Measurements from ENCODE around the gene TPT1.

TPT1 gene

DNA sequence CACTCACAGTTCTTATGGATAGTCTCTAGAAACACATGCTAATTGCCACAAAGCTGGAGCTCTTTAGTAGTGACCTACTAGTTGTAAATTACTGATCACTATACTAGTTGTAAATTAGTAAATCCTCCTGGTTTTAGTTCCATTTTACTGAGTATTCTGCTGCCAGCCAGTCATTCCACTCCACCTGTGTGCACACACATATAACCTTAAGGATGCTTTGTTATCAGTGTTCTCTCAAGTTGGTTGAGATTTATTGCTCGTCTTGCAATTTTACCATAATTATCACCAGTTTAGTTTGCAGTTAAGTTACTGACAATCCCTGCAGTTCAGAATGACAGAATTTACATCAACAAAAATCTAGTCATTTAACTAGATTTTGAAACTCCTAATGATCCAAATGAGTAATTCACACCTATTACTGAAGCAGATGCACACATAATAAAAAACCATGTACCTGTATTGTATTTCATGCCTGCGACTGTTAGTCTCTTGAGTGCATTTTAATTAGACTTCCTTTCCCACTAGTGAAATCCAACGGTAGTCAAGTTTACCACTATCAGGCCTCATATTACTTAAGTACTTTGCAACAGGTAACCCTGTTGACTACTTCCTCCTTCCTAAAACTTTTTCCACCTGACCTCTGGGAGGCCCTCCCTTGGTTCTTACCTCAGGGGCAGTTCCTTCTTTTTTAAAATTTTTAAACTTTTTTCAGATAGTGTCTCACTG, 7.6 kb downstream of the TPT1 start:
- DNase-seq (ENCODE audit: low read depth) = no peak
- no peak overlapping the region for H3K4me3 ChIP-seq (ENCODE audit: control insufficient read depth, low read depth, low read length)
- TF ChIP-seq, protein P1, sequence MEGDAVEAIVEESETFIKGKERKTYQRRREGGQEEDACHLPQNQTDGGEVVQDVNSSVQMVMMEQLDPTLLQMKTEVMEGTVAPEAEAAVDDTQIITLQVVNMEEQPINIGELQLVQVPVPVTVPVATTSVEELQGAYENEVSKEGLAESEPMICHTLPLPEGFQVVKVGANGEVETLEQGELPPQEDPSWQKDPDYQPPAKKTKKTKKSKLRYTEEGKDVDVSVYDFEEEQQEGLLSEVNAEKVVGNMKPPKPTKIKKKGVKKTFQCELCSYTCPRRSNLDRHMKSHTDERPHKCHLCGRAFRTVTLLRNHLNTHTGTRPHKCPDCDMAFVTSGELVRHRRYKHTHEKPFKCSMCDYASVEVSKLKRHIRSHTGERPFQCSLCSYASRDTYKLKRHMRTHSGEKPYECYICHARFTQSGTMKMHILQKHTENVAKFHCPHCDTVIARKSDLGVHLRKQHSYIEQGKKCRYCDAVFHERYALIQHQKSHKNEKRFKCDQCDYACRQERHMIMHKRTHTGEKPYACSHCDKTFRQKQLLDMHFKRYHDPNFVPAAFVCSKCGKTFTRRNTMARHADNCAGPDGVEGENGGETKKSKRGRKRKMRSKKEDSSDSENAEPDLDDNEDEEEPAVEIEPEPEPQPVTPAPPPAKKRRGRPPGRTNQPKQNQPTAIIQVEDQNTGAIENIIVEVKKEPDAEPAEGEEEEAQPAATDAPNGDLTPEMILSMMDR (IDR thresholded peaks at IDR 0.05; ENCODE audit: control insufficient read depth, insufficient read depth, low read depth, low read length, missing control alignments) = no peak

DNA sequence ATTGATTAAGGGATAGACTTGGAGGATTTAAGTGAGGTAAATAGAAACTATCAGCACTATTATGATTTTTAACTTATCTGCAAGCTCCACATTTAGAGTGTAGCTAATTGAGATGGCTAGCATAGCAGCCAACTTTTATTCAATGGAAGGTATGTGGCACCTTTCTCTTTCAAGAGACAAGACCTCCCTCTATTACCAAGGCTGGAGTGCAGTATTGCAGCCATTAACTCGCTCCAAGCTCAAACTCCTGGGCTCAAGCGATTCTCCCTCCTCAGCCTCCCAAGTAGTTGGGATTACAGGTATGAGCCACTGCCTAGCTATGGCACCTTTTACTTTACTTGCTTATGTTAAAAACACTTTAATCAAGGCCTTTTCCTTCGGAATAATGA, 8.2 kb downstream of the TPT1 start:
- no peak overlapping the region for H3K4me3 ChIP-seq (ENCODE audit: control insufficient read depth, low read depth, low read length)
- no peak for DNase-seq (ENCODE audit: low read depth)
- TF ChIP-seq, protein P1 (IDR thresholded peaks at IDR 0.05; ENCODE audit: control insufficient read depth, insufficient read depth, low read depth, low read length, missing control alignments) = no peak

DNA sequence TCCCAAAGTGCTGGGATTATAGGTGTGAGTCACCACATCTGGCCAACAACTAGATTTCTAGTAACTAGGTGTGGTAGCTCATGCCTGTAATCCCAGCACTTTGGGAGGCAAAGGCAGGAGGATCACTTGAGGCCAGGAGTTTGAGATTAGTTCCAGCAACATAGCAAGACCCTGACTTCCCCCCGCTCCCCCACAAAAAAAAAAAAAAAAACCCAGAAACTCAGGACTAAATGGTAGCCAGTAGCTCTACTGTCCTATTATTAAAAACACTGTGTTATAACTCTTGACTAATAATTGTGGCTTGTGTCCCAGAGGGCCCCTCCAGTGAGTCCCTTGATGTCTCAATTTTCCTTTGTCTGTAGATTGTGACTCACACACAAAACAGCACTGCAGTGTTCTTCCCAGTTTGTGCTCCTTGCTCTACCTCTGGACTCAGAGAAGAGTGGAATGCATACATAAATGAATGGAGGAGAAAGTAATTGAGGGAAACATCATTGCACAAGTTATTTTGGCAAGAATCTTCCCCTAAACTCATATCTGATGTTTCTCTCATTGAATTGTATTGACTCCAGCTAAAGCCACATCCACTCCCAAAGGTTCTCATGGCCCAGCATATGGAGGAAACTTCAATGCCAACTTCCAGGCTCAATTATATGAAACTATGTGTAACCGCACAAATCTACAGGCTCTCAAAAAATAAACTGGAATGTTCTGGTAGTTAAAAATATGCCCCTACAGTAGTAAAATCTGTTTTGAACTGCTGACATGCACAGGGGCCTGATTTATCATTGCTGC, 8.8 kb downstream of the TPT1 start:
- peak; percentile 95 for DNase-seq (ENCODE audit: low read depth)
- TF ChIP-seq, protein P1 (IDR thresholded peaks at IDR 0.05; ENCODE audit: control insufficient read depth, insufficient read depth, low read depth, low read length, missing control alignments) = no peak
- no peak overlapping the region for H3K4me3 ChIP-seq (ENCODE audit: control insufficient read depth, low read depth, low read length)

DNA sequence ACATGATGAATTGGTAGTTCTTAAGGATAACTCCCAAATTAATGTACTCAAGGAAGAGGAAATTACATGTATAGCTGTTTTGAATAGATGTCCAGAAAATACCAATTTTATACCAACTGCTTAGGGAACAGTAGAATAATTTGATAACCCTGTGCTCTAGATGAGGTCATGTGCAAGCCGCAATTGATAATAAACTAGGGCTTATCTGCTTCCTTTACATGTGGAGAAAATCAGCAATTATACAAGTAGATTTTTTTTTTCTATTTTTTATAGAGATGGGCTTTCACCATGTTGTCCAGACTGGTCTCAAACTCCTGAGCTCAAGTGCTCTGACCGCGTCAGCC, 9.3 kb downstream of the TPT1 start:
- TF ChIP-seq, protein P1 (IDR thresholded peaks at IDR 0.05; ENCODE audit: control insufficient read depth, insufficient read depth, low read depth, low read length, missing control alignments) = no peak
- no peak for DNase-seq (ENCODE audit: low read depth)
- H3K4me3 ChIP-seq (ENCODE audit: control insufficient read depth, low read depth, low read length) = no peak overlapping the region

DNA sequence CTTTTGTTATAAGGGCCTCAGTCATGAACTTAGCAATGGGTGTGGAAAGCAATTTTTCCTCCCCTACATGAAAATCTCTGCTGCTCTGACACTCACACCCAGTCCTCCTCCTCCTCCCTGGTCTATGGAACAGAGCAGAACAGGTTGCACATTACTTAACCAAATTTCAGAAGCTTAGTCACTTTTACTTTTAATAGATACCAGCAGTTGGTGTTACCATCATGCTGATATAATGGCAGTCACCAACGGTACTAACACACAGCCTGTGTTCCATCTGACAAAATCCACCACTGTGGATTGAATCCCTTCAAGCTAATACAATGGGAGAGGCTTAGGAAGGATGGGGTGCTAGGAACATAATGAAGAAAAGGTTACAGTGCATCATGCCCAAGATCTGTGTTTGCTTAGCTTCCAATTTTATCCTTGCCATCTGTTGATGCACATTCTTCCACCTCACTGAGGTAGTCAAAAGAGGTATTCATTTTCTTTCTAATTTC, 9.8 kb downstream of the TPT1 start:
- TF ChIP-seq, protein P1 (IDR thresholded peaks at IDR 0.05; ENCODE audit: control insufficient read depth, insufficient read depth, low read depth, low read length, missing control alignments) = no peak
- DNase-seq (ENCODE audit: low read depth) = no peak
- H3K4me3 ChIP-seq (ENCODE audit: control insufficient read depth, low read depth, low read length) = no peak overlapping the region

DNA sequence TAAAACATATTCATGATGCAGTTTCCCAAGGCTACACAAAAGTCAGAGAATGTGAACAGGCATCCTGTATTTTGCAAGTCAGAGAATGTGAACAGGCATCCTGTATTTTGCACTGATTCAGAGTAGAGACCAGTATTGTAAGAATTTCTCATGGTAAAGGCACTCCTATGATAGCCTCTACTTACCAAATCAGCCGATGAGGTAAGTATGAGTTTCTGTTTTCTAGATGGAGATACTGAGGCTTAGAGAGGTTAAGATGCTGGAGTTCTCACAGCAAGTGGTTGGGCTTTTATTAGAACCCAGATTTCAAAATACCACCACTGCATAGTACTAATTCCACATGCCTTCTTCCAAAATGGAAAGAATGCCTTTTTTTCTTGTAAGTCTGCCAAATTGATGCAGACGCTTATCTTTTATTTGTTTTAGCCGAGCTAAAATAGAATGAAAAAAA, 12.3 kb downstream of the TPT1 start:
- no peak overlapping the region for H3K4me3 ChIP-seq (ENCODE audit: control insufficient read depth, low read depth, low read length)
- peak; percentile 91 for DNase-seq (ENCODE audit: low read depth)
- TF ChIP-seq, protein P1 (IDR thresholded peaks at IDR 0.05; ENCODE audit: control insufficient read depth, insufficient read depth, low read depth, low read length, missing control alignments) = no peak

Data from AG09309 (cell line).